Panc1 (cell line): ENCODE data around the gene SMIM13. TPM values are rescaled to one million over a fixed set of nuclear protein-coding genes. Genes with fewer than 3 reads are reported as not detected.
A peak's percentile ranks its signal among the peaks of the same experiment; 100 is the strongest.
"Not testable (repeated sequence)": the region's sequence is repeated elsewhere in the genome, so short reads cannot be mapped to it uniquely, and the experiment has no call there.

Experiments
- ATAC-seq: fragments of 200-7000 bp; cut with Tn5 transposase; 2 replicates; pipeline ENCODE4 v1.9.1; 2020; ENCODE audit warnings: mild to moderate bottlenecking, moderate library complexity
- BruUV-seq: library from RNA; stranded (reverse); fragments of 400-500 nt; replicated peaks from 2 replicates; lab custom pipeline; 2021; lab: Mats Ljungman, UMichigan
- CTCF ChIA-PET: fragments of 300-600 bp; sonication (Branson Sonifier 250); formaldehyde crosslinking; loops from one replicate; lab custom pipeline; 2022; ENCODE audit warnings: antibody characterized with exemption; lab: Charles Lee
- POLR2A ChIA-PET: fragments of 300-600 bp; sonication (Branson Sonifier 250); formaldehyde crosslinking; loops from one replicate; lab custom pipeline; 2022; ENCODE audit warnings: antibody characterized with exemption; lab: Charles Lee
- DNase-seq: peaks from one replicate; pipeline ENCODE4 v3.0.0-alpha.2; 2010; ENCODE audit warnings: low read depth, low spot score
- H3K27ac ChIP-seq: 2 replicates; pipeline ENCODE4 v1.5.1; 2011; ENCODE audit warnings: mild to moderate bottlenecking, low read length, inconsistent platforms
- H3K27me3 ChIP-seq: fragments of 200-500 bp; sonication (Bioruptor generic); 2 replicates; pipeline ENCODE4 v1.6.0; 2014; ENCODE audit warnings: low read length, inconsistent platforms; ENCODE audit not compliant: control insufficient read depth, insufficient read depth
- H3K36me3 ChIP-seq: fragments of 200-500 bp; sonication (Bioruptor generic); 2 replicates; pipeline ENCODE4 v1.5.1; 2014; ENCODE audit warnings: inconsistent platforms, mild to moderate bottlenecking, low read length, moderate library complexity; ENCODE audit not compliant: control insufficient read depth, insufficient read depth
- H3K4me1 ChIP-seq: 2 replicates; pipeline ENCODE4 v1.5.1; 2011; ENCODE audit warnings: inconsistent platforms, mild to moderate bottlenecking, low read length, moderate library complexity; ENCODE audit not compliant: control insufficient read depth, insufficient read depth
- H3K4me3 ChIP-seq, 2 experiments: 2 replicates each; pipeline ENCODE4 v1.5.1; 2011 to 2012; ENCODE audit warnings: low read depth in 2 of 2, low read length in 2 of 2, mild to moderate bottlenecking in 2 of 2, inconsistent platforms in 1 of 2, moderate library complexity in 1 of 2
- H3K9me3 ChIP-seq: fragments of 200-500 bp; sonication (Bioruptor generic); 2 replicates; pipeline ENCODE4 v1.5.1; 2014; ENCODE audit warnings: low read depth, mild to moderate bottlenecking, inconsistent platforms, low read length, moderate library complexity; ENCODE audit not compliant: control insufficient read depth, insufficient read depth
- POLR2AphosphoS5 ChIP-seq: IDR thresholded peaks from 2 replicates; pipeline ENCODE4 v1.6.1; 2012; ENCODE audit warnings: mild to moderate bottlenecking, low read depth, low read length, moderate library complexity
- REST ChIP-seq, 2 experiments: IDR thresholded peaks; 2 replicates each; pipeline ENCODE4 v1.6.1; 2011 to 2012; ENCODE audit warnings: low read depth in 2 of 2, control low read depth in 1 of 2, low read length in 1 of 2, mild to moderate bottlenecking in 1 of 2, moderate library complexity in 1 of 2; ENCODE audit not compliant: insufficient read depth in 1 of 2
- SIN3A ChIP-seq: IDR thresholded peaks from 2 replicates; pipeline ENCODE4 v1.6.1; 2012; ENCODE audit warnings: low read depth, mild to moderate bottlenecking, low read length, moderate library complexity, borderline replicate concordance; ENCODE audit not compliant: insufficient read depth
- TCF7L2 ChIP-seq: IDR thresholded peaks from 2 replicates; pipeline ENCODE4 v1.6.1; 2011; ENCODE audit warnings: mild to moderate bottlenecking, low read depth, low read length, inconsistent platforms
- in situ Hi-C: cut with HindIII; loops from 2 replicates; pipeline ENCODE4 v1.10.0; 2016; ENCODE audit warnings: low sequenced_read_pairs, low pct_unique_long_range_greater_than_20kb
- intact Hi-C: fragments of 100-400 bp; cut with micrococcal nuclease; formaldehyde crosslinking; loops from one replicate; pipeline ENCODE4 v1.10.0; 2022; ENCODE audit not compliant: unreplicated experiment
- total RNA-seq: library from RNA; stranded (reverse); gene quantifications from one replicate; pipeline ENCODE4 v1.2.1, GENCODE V29; 2021; ENCODE audit not compliant: unreplicated experiment
- TF ChIP-seq, protein P1 (sequence below): fragments of 450-650 bp; IDR thresholded peaks from 2 replicates; pipeline ENCODE4 v1.5.1; 2017; ENCODE audit warnings: mild to moderate bottlenecking

SMIM13 gene
- total RNA-seq, 1 experiment from 2014 or later: 17.6 TPM

GRCh38 chr6:11111769-11112437 is 18.3 kb downstream of the SMIM13 start:
- CTCF ChIA-PET: no interaction called here
- Histone ChIP-seq H3K9me3 (no peaks in the 10 kb centered on the region), H3K27ac (no peak overlapping the region), H3K36me3 (no peaks in the 10 kb centered on the region), H3K4me1 (no peaks in the 10 kb centered on the region), H3K27me3 (no peaks in the 10 kb centered on the region), H3K4me3 (no peak overlapping the region)
- intact Hi-C loops (no loop called here), in situ Hi-C loops (no loop called here)
- no TSS peak for BruUV-seq
- TF ChIP-seq REST (IDR thresholded peaks at IDR 0.05; ENCODE audit: insufficient read depth in 1 of 2, low read depth in 2 of 2, low read length in 1 of 2): no peak
- no peak for TF ChIP-seq SIN3A
- TF ChIP-seq, protein P1, sequence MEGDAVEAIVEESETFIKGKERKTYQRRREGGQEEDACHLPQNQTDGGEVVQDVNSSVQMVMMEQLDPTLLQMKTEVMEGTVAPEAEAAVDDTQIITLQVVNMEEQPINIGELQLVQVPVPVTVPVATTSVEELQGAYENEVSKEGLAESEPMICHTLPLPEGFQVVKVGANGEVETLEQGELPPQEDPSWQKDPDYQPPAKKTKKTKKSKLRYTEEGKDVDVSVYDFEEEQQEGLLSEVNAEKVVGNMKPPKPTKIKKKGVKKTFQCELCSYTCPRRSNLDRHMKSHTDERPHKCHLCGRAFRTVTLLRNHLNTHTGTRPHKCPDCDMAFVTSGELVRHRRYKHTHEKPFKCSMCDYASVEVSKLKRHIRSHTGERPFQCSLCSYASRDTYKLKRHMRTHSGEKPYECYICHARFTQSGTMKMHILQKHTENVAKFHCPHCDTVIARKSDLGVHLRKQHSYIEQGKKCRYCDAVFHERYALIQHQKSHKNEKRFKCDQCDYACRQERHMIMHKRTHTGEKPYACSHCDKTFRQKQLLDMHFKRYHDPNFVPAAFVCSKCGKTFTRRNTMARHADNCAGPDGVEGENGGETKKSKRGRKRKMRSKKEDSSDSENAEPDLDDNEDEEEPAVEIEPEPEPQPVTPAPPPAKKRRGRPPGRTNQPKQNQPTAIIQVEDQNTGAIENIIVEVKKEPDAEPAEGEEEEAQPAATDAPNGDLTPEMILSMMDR: no peak
- no peak for TF ChIP-seq POLR2AphosphoS5
- ATAC-seq (0 out of 2 replicates have a peak, but pooled peaks have one; percentile 29), DNase-seq (no peak)
- POLR2A ChIA-PET: no interaction called here

GRCh38 chr6:11113038-11113437 is 19.4 kb downstream of the SMIM13 start:
- BruUV-seq: no TSS peak
- no peak overlapping the region for H3K4me3 ChIP-seq
- TF ChIP-seq POLR2AphosphoS5 (no peak), REST (IDR thresholded peaks at IDR 0.05; ENCODE audit: insufficient read depth in 1 of 2, low read depth in 2 of 2, low read length in 1 of 2) (no peak), TCF7L2 (no peak), SIN3A (no peak)
- TF ChIP-seq, protein P1: no peak
- in situ Hi-C loops (no loop called here), intact Hi-C loops (no loop called here)
- no peaks in the 10 kb centered on the region for H3K36me3 ChIP-seq
- POLR2A ChIA-PET: no interaction called here
- DNase-seq: no peak
- no peak for ATAC-seq
- H3K27me3 ChIP-seq: no peaks in the 10 kb centered on the region
- no peaks in the 10 kb centered on the region for H3K4me1 ChIP-seq
- H3K9me3 ChIP-seq: no peaks in the 10 kb centered on the region
- CTCF ChIA-PET: no interaction called here
- H3K27ac ChIP-seq: no peak overlapping the region

DNA sequence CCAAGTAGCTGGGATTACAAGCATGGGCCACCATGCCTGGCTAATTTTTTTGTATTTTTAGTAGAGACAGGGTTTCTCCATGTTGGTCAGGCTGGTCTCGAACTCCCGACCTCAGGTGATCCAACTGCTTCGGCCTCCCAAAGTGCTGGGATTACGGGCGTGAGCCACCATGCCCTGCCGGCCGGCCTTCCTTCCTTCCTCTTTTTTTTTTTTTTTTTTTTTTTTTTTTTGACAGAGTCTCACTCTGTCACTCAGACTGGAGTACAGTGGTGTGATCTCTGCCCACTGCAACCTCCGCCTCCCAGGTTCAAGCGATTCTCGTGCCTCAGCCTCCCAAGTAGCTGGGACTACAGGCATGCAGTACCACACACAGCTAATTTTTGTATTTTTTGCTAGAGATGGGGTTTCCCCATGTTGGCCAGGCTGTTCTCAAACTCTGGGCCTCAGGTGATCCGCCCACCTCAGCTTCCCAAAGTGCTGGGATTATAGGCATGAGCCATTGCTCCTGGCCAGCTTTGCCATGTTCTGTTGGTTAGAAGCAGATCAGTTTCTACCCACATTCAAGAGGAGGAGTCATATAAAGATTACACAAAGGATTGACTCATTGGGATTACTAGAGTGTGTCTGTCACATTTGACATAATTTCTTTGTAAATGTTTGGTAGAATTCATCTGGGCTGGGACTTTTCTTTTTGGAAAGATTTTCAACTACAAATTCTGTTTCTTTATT is 22.3 kb downstream of the SMIM13 start:
- H3K27me3 ChIP-seq, H3K27ac ChIP-seq, H3K9me3 ChIP-seq, H3K4me3 ChIP-seq, in situ Hi-C loops, CTCF ChIA-PET, intact Hi-C loops, POLR2A ChIA-PET, BruUV-seq, DNase-seq, H3K36me3 ChIP-seq, H3K4me1 ChIP-seq: not testable (repeated sequence)
- peak; percentile 71; the same call in 1 of the 2 replicates for ATAC-seq
